ENCODE measurements around the gene OSGIN1.

Gene OSGIN1, protein sequence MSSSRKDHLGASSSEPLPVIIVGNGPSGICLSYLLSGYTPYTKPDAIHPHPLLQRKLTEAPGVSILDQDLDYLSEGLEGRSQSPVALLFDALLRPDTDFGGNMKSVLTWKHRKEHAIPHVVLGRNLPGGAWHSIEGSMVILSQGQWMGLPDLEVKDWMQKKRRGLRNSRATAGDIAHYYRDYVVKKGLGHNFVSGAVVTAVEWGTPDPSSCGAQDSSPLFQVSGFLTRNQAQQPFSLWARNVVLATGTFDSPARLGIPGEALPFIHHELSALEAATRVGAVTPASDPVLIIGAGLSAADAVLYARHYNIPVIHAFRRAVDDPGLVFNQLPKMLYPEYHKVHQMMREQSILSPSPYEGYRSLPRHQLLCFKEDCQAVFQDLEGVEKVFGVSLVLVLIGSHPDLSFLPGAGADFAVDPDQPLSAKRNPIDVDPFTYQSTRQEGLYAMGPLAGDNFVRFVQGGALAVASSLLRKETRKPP

DNA sequence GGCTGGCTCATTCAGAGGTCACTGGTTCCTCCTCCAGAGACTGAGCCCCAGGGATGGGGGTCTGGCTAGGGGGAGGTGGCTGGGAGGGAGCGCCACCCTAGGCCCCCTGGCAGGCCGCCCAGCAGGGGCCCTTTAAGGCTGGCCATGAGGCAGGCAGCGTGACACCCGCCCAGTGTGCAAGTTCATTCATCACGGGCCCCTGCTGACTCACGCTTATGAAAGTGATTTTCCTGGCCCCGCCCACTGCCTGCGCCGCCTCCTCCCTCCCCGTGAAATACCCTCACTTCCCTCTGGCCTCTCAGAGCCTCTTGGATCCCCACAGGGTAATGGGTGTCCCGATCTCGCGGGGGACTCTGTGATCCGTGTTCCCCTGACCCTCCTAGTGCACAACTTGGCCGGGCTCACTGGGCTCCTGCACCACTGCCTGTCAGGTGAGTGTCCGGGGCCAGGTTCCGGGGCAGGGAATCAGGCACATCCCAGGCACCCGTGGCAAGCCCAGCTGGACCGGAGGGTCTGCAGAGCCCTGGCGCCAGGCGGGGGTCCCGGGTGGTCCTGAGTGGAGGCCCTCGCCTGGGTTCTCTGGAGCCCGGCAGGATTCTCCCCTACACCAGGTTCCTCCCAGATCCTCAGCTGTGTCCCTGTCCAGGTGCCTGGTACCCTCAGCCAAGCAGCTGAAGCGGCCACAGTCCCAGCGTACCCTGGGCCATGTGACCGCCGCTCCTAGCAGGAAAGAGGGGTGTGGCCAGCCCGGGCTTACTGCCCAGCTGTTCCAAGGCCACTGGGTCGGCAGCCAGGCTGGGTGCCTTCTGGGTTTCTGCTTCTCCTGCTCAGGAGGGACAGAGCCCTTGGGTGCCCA lies at the start of gene OSGIN1:
Gene OSGIN1 (plus strand): TSS at position 301 of the 856 bp plus-strand sequence. CDS start 4,432 bp downstream, outside the sequence.
- Histone ChIP-seq H3K36me3 (ENCODE audit: control insufficient read depth, insufficient read depth, low read length) (no peaks in the 10 kb centered on the region), H3K27ac (ENCODE audit: low read depth, low read length) (peak within 1 kb of the TSS; percentile 89), H3K4me1 (ENCODE audit: control insufficient read depth, insufficient read depth, low read length) (peaks cover 11% of the 10 kb centered on the region), H3K27me3 (ENCODE audit: control insufficient read depth, insufficient read depth, low read length) (no peaks in the 10 kb centered on the region), H3K9ac (ENCODE audit: low read length) (peak within 1 kb of the TSS; percentile 81), H3K4me3 (ENCODE audit: low read length) (peak within 1 kb of the TSS; percentile 85)

DNA sequence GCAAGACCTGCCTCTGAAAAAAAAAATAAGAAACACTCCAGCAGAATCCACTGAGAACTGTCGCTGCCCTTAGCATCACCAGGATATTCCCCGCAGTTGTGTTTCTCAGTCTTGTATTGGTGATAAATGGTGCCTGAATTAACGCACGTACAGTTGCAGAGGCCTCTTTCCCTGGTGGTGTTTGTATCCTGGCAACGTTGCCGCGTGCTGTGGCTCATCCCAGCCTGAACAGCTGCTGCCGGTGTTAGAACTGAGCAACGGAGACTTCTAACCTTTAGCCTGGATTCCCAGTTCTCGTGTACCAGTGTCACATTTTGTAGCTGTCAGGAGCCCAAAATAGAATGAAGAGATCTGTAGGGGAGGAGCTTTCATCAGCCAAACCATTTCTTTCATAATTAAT lies 49.3 kb upstream of the OSGIN1 start:
- Histone ChIP-seq H3K27me3 (ENCODE audit: control insufficient read depth, insufficient read depth, low read length) (no peaks in the 10 kb centered on the region), H3K27ac (ENCODE audit: low read depth, low read length) (peak overlapping the region; percentile 53), H3K36me3 (ENCODE audit: control insufficient read depth, insufficient read depth, low read length) (peaks cover under 1% of the 10 kb centered on the region), H3K9ac (ENCODE audit: low read length) (no peak overlapping the region), H3K4me3 (ENCODE audit: low read length) (no peak overlapping the region), H3K4me1 (ENCODE audit: control insufficient read depth, insufficient read depth, low read length) (peaks cover 11% of the 10 kb centered on the region)

DNA sequence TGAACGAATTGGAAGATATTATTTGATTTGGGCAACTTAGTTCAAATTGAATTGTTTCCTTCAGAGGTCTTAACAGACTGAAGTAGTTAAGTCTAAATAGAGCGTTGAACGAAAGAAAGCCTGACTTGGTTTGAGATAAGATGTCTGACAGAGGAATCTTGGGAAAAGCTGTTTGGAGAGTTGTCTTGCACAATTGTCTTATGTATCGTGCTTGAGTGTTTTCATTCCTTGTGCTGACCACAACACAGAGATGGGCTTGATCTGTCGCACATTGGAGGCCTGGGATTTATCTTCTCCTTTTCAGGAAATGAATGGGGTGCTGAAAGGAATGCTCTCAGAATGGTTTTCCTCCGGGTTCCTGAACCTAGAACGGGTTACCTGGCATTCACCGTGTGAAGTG lies 46.4 kb upstream of the OSGIN1 start:
- H3K27ac ChIP-seq (ENCODE audit: low read depth, low read length) = no peak overlapping the region
- no peaks in the 10 kb centered on the region for H3K4me1 ChIP-seq (ENCODE audit: control insufficient read depth, insufficient read depth, low read length)
- peaks cover 5% of the 10 kb centered on the region for H3K36me3 ChIP-seq (ENCODE audit: control insufficient read depth, insufficient read depth, low read length)
- no peak overlapping the region for H3K9ac ChIP-seq (ENCODE audit: low read length)
- H3K27me3 ChIP-seq (ENCODE audit: control insufficient read depth, insufficient read depth, low read length) = no peaks in the 10 kb centered on the region
- no peak overlapping the region for H3K4me3 ChIP-seq (ENCODE audit: low read length)

DNA sequence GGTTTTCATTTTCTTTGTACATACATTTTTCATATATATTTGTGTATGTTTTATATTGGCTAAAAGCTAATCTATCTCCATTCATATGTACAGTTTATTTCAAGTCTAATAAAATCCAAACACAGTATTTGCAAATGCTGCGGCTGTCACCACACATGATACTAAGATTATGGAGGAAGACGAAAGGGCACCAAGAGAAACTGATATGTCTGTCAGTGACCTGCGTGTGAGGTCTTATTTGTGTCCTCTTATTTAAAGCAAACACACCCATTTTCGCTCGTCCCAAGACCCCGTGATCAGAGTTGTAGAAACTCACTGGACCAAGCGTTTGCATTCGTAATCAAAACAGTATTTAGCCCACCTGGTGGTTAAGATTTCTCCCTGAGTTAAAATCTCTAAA lies 45.9 kb upstream of the OSGIN1 start:
- Histone ChIP-seq H3K9ac (ENCODE audit: low read length) (no peak overlapping the region), H3K27ac (ENCODE audit: low read depth, low read length) (no peak overlapping the region), H3K4me1 (ENCODE audit: control insufficient read depth, insufficient read depth, low read length) (no peaks in the 10 kb centered on the region), H3K27me3 (ENCODE audit: control insufficient read depth, insufficient read depth, low read length) (no peaks in the 10 kb centered on the region), H3K36me3 (ENCODE audit: control insufficient read depth, insufficient read depth, low read length) (peaks cover 7% of the 10 kb centered on the region), H3K4me3 (ENCODE audit: low read length) (no peak overlapping the region)

DNA sequence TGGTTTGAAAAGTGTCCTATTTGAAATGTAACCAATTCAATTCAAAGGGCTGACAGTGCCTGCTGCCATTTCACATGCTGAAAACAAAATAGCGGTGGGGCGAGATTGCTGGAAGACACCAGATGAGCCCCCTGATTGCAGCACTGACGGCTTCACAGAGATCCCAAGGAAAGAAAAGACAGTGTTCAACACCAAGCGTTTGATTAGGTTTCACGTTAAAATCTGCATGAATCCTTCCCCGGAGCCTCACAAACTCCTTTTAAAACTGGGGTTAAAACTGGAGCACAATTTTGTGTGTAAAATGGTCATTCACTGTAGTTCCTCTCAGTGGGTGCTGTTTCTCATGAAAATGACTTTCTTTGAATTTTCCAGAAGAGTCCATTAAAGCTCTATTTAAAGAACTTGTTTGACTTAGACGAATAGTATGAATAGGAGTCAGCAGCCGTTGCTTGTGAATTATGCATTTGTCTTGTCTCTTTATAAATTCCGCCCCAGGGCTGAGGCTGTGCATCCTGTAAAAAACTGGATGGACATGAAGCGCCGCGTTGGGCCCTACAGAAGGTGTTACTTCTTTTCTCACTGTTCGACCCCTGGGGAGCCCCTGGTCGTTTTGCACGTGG lies 45.3 kb upstream of the OSGIN1 start:
- Histone ChIP-seq H3K4me3 (ENCODE audit: low read length) (no peak overlapping the region), H3K27ac (ENCODE audit: low read depth, low read length) (no peak overlapping the region), H3K9ac (ENCODE audit: low read length) (no peak overlapping the region), H3K4me1 (ENCODE audit: control insufficient read depth, insufficient read depth, low read length) (no peaks in the 10 kb centered on the region), H3K36me3 (ENCODE audit: control insufficient read depth, insufficient read depth, low read length) (peaks cover 13% of the 10 kb centered on the region), H3K27me3 (ENCODE audit: control insufficient read depth, insufficient read depth, low read length) (no peaks in the 10 kb centered on the region)

DNA sequence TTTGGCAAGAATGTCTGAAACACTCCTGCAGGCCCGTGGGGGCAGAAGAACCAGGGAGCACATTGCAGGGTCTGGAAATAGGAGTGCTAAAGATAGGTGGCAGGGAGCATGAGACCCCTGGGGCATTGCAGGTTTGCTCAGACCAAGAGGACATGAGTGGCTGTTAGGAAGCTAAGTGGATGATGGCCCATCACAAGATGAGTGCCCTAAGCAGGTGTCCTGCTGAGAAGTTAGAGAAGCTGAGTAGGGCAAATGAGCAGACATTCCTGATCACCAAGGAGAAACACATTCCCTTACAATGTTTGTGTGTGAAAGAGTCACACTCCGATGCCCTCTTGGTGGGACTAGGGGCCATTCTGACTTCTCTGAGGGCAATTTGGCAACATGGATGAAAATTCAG lies 44.2 kb upstream of the OSGIN1 start:
- Histone ChIP-seq H3K36me3 (ENCODE audit: control insufficient read depth, insufficient read depth, low read length) (peaks cover 19% of the 10 kb centered on the region), H3K9ac (ENCODE audit: low read length) (no peak overlapping the region), H3K27me3 (ENCODE audit: control insufficient read depth, insufficient read depth, low read length) (no peaks in the 10 kb centered on the region), H3K4me3 (ENCODE audit: low read length) (no peak overlapping the region), H3K27ac (ENCODE audit: low read depth, low read length) (no peak overlapping the region), H3K4me1 (ENCODE audit: control insufficient read depth, insufficient read depth, low read length) (no peaks in the 10 kb centered on the region)

DNA sequence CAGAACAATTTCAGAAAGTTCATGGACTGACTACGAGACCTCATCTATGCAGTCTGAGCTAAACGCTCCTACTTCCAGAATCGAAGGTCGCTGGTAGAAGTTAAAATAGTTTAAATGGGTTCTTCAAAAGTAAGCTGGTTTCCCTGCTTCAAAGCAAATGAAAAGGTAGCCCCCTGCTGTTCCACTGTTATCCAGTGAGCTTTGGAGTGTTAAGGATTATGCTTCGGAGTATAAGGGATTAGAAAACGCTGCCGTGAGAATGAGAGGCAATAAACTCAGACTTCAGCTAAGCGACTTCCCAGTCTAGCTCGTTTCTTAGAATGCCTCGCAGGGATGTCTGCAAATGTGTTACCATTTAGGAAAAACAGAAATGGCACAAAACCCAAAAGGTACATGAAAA lies 41.8 kb upstream of the OSGIN1 start:
- Histone ChIP-seq H3K4me1 (ENCODE audit: control insufficient read depth, insufficient read depth, low read length) (no peaks in the 10 kb centered on the region), H3K4me3 (ENCODE audit: low read length) (no peak overlapping the region), H3K36me3 (ENCODE audit: control insufficient read depth, insufficient read depth, low read length) (peaks cover 39% of the 10 kb centered on the region), H3K27ac (ENCODE audit: low read depth, low read length) (no peak overlapping the region), H3K27me3 (ENCODE audit: control insufficient read depth, insufficient read depth, low read length) (no peaks in the 10 kb centered on the region), H3K9ac (ENCODE audit: low read length) (no peak overlapping the region)

DNA sequence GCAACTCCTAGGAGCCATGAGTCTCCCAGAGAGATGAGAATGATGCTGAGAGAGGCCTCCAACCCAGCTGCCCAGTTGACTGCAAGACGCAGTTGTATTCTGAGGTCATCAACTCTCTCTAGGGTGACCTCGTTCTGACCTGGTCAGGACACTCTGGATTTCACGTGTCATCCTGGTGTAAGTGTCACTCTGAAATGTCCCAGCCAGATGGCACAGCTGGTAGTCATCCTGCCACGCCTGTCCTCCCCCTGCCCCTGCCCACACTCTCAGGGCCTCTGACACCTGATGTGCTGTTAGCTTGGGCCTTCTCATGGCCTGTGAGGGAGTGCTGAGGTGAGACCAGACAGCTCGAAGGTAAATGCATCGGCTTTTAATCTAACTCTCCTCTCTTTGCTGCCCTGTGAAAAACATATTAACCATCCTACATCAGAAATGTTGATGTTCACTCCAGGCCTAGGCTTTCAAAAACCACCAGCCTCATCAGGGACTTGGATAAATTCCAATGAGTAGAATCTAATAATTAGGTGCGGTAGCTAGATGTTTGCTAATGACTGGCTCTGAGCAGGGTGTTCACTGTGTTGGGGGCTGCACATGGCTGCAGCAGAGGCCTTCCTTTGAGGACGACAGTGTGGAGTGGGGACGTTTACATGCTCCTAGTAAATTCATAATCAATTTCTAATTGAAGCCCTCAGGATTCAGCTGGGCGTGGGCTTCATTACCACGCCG lies 40.4 kb upstream of the OSGIN1 start:
- Histone ChIP-seq H3K27ac (ENCODE audit: low read depth, low read length) (no peak overlapping the region), H3K36me3 (ENCODE audit: control insufficient read depth, insufficient read depth, low read length) (peaks cover 44% of the 10 kb centered on the region), H3K27me3 (ENCODE audit: control insufficient read depth, insufficient read depth, low read length) (no peaks in the 10 kb centered on the region), H3K9ac (ENCODE audit: low read length) (no peak overlapping the region), H3K4me3 (ENCODE audit: low read length) (no peak overlapping the region), H3K4me1 (ENCODE audit: control insufficient read depth, insufficient read depth, low read length) (no peaks in the 10 kb centered on the region)

DNA sequence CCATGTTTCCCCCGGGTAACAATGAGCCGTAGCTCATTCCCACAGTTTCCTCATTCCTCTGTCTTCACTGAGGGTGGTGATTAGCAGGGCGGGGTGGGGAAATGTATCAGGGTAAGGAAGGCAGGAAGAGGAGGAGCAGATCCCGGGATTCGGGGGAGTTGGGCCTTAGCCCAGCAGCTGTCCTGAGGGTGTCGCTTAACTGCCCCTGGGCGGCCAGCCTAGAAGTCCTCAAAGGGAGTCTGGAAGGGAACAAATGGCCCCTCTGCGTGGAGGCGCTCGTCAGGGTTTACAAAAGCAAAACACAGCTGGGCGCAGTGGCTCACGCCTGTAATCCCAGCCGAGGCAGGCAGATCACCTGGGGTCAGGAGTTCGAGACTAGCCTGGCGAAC lies 39.8 kb upstream of the OSGIN1 start:
- Histone ChIP-seq H3K9ac (ENCODE audit: low read length) (no peak overlapping the region), H3K36me3 (ENCODE audit: control insufficient read depth, insufficient read depth, low read length) (peaks cover 49% of the 10 kb centered on the region), H3K4me1 (ENCODE audit: control insufficient read depth, insufficient read depth, low read length) (no peaks in the 10 kb centered on the region), H3K4me3 (ENCODE audit: low read length) (no peak overlapping the region), H3K27me3 (ENCODE audit: control insufficient read depth, insufficient read depth, low read length) (no peaks in the 10 kb centered on the region), H3K27ac (ENCODE audit: low read depth, low read length) (no peak overlapping the region)

DNA sequence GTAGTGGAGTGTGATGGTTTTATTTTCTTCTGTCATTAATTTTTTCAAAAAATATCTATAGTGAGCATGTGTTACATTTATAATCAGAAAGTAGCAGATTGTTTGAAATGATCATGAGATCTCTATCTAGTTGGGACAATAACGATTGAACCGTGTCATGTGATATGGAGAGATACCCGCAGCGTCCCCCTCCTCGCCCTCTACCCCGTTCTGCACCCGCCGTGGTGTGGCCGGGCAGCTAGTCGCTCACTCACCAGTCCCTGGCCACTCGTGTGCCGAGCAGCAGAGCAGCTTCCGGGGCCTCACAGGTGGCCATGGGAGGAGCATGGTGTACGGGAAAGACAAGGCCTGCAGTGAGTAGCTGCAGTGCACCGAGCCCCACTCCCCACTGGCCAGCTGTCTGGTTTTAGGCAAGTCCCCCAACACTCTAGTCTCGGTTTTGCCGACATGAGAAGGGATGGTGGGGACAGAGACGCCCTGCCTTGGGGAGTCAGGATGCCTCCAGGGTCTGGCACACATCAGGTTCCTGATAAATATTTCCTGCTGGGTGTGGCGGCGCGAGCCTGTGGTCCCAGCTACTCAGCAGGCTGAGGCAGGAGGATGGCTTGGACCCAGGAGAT lies 38.8 kb upstream of the OSGIN1 start:
- H3K4me3 ChIP-seq (ENCODE audit: low read length) = no peak overlapping the region
- H3K4me1 ChIP-seq (ENCODE audit: control insufficient read depth, insufficient read depth, low read length) = no peaks in the 10 kb centered on the region
- no peak overlapping the region for H3K27ac ChIP-seq (ENCODE audit: low read depth, low read length)
- H3K9ac ChIP-seq (ENCODE audit: low read length) = no peak overlapping the region
- H3K27me3 ChIP-seq (ENCODE audit: control insufficient read depth, insufficient read depth, low read length) = no peaks in the 10 kb centered on the region
- peaks cover 57% of the 10 kb centered on the region for H3K36me3 ChIP-seq (ENCODE audit: control insufficient read depth, insufficient read depth, low read length)

DNA sequence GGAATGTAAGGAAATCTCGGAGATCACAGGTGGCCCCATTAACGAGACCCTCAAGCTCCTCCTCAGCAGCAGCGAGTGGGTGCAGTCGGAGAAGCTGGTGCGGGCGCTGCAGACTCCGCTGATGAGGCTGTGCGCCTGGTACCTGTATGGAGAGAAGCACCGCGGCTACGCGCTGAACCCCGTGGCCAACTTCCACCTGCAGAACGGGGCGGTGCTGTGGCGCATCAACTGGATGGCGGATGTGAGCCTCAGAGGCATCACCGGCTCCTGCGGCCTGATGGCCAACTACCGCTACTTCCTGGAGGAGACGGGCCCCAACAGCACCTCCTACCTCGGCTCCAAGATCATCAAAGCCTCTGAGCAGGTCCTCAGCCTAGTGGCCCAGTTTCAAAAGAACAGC lies 38.0 kb upstream of the OSGIN1 start:
- Histone ChIP-seq H3K9ac (ENCODE audit: low read length) (no peak overlapping the region), H3K27ac (ENCODE audit: low read depth, low read length) (no peak overlapping the region), H3K4me1 (ENCODE audit: control insufficient read depth, insufficient read depth, low read length) (no peaks in the 10 kb centered on the region), H3K4me3 (ENCODE audit: low read length) (no peak overlapping the region), H3K36me3 (ENCODE audit: control insufficient read depth, insufficient read depth, low read length) (peaks cover 63% of the 10 kb centered on the region), H3K27me3 (ENCODE audit: control insufficient read depth, insufficient read depth, low read length) (no peaks in the 10 kb centered on the region)

Data from rectal smooth muscle tissue (tissue), 1 donor.